ENCODE results near the gene STAM.

Gene STAM

GRCh38 chr10:17734432-17735080 is 90.6 kb downstream of the STAM start:
- H3K4me3 ChIP-seq (ENCODE audit: low read length, poor library complexity, severe bottlenecking) = no peak overlapping the region
- H3K79me2 ChIP-seq (ENCODE audit: insufficient read depth, low read length) = no peaks in the 10 kb centered on the region
- H3K9me3 ChIP-seq (ENCODE audit: insufficient read depth, low read depth, low read length) = no peaks in the 10 kb centered on the region
- no peak overlapping the region for H2AFZ ChIP-seq (ENCODE audit: low read length)
- TF ChIP-seq, protein P1, sequence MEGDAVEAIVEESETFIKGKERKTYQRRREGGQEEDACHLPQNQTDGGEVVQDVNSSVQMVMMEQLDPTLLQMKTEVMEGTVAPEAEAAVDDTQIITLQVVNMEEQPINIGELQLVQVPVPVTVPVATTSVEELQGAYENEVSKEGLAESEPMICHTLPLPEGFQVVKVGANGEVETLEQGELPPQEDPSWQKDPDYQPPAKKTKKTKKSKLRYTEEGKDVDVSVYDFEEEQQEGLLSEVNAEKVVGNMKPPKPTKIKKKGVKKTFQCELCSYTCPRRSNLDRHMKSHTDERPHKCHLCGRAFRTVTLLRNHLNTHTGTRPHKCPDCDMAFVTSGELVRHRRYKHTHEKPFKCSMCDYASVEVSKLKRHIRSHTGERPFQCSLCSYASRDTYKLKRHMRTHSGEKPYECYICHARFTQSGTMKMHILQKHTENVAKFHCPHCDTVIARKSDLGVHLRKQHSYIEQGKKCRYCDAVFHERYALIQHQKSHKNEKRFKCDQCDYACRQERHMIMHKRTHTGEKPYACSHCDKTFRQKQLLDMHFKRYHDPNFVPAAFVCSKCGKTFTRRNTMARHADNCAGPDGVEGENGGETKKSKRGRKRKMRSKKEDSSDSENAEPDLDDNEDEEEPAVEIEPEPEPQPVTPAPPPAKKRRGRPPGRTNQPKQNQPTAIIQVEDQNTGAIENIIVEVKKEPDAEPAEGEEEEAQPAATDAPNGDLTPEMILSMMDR (conservative IDR thresholded peaks at IDR 0.05; ENCODE audit: low read length) = no peak
- TF ChIP-seq EZH2phosphoT487 (IDR thresholded peaks at IDR 0.05; ENCODE audit: borderline replicate concordance) = no peak
- no peak overlapping the region for H3K9ac ChIP-seq (ENCODE audit: low read depth, low read length, poor library complexity, severe bottlenecking)
- no peak overlapping the region for H3K4me2 ChIP-seq (ENCODE audit: low read depth, low read length, poor library complexity, severe bottlenecking)
- H3K9me2 ChIP-seq (replicated peaks; ENCODE audit: low read depth, low read length) = no peaks in the 10 kb centered on the region
- no peaks in the 10 kb centered on the region for H4K20me1 ChIP-seq (ENCODE audit: insufficient read depth, low read length, poor library complexity, severe bottlenecking)
- no peaks in the 10 kb centered on the region for H3F3A ChIP-seq (ENCODE audit: low read depth)
- H3K4me1 ChIP-seq (ENCODE audit: insufficient read depth, low read length, poor library complexity, severe bottlenecking) = no peaks in the 10 kb centered on the region
- H3K36me3 ChIP-seq (ENCODE audit: insufficient read depth, low read length) = no peaks in the 10 kb centered on the region
- H3K27me3 ChIP-seq (ENCODE audit: insufficient read depth, low read length, poor library complexity, severe bottlenecking) = no peaks in the 10 kb centered on the region

DNA sequence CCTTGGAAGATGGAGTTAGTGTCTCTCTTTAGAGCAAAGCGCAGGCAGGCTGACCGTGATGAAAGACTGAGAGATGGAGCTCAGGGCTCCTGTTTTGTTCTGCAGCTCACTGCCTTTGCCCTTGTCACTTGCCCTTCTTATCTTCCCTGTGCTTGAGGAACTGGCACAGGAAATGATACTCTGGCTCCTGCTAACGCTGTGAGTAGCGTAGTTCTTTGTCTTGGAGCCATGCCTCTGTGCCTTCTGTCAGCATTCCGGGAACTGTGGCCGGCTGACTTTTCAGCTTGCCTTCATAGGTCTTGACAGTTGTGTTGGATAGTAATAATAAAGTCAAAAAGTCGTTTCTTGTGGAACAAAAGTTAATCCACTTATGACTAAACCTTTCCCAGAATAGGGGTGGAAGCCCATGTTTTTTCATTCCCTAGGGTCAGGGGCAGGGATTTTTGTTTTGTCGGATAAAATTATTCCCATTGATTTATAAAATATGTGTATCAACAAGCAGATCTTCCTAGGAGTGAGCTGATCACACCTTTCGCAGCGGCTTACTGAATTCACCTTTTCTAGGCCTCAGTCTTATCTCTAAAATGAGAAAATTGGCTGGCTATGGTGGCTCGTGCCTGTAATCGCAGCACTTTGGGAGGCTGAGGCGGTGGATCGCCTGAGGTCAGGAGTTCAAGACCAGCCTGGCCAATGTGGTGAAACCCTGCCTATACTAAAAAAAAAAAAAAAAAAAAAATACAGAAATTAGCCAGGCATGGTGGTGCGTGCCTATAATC is 91.4 kb downstream of the STAM start:
- H3K27me3 ChIP-seq (ENCODE audit: insufficient read depth, low read length, poor library complexity, severe bottlenecking) = no peaks in the 10 kb centered on the region
- TF ChIP-seq, protein P1 (conservative IDR thresholded peaks at IDR 0.05; ENCODE audit: low read length) = no peak
- TF ChIP-seq EZH2phosphoT487 (IDR thresholded peaks at IDR 0.05; ENCODE audit: borderline replicate concordance) = no peak
- H2AFZ ChIP-seq (ENCODE audit: low read length) = no peak overlapping the region
- no peak overlapping the region for H3K9ac ChIP-seq (ENCODE audit: low read depth, low read length, poor library complexity, severe bottlenecking)
- H4K20me1 ChIP-seq (ENCODE audit: insufficient read depth, low read length, poor library complexity, severe bottlenecking) = no peaks in the 10 kb centered on the region
- H3K79me2 ChIP-seq (ENCODE audit: insufficient read depth, low read length) = no peaks in the 10 kb centered on the region
- no peak overlapping the region for H3K4me3 ChIP-seq (ENCODE audit: low read length, poor library complexity, severe bottlenecking)
- no peaks in the 10 kb centered on the region for H3K9me2 ChIP-seq (replicated peaks; ENCODE audit: low read depth, low read length)
- H3F3A ChIP-seq (ENCODE audit: low read depth) = no peaks in the 10 kb centered on the region
- H3K4me2 ChIP-seq (ENCODE audit: low read depth, low read length, poor library complexity, severe bottlenecking) = no peak overlapping the region
- H3K36me3 ChIP-seq (ENCODE audit: insufficient read depth, low read length) = no peaks in the 10 kb centered on the region
- H3K9me3 ChIP-seq (ENCODE audit: insufficient read depth, low read depth, low read length) = no peaks in the 10 kb centered on the region
- no peaks in the 10 kb centered on the region for H3K4me1 ChIP-seq (ENCODE audit: insufficient read depth, low read length, poor library complexity, severe bottlenecking)

- no peaks in the 10 kb centered on the region for H3F3A ChIP-seq (ENCODE audit: low read depth)
- H2AFZ ChIP-seq (ENCODE audit: low read length) = peak overlapping the region; percentile 46; the same call in 1 of the 2 replicates
- no peaks in the 10 kb centered on the region for H3K79me2 ChIP-seq (ENCODE audit: insufficient read depth, low read length)
- no peaks in the 10 kb centered on the region for H3K9me3 ChIP-seq (ENCODE audit: insufficient read depth, low read depth, low read length)
- no peaks in the 10 kb centered on the region for H3K4me1 ChIP-seq (ENCODE audit: insufficient read depth, low read length, poor library complexity, severe bottlenecking)
- H3K4me3 ChIP-seq (ENCODE audit: low read length, poor library complexity, severe bottlenecking) = no peak overlapping the region
- H4K20me1 ChIP-seq (ENCODE audit: insufficient read depth, low read length, poor library complexity, severe bottlenecking) = no peaks in the 10 kb centered on the region
- no peak overlapping the region for H3K9ac ChIP-seq (ENCODE audit: low read depth, low read length, poor library complexity, severe bottlenecking)
- no peaks in the 10 kb centered on the region for H3K36me3 ChIP-seq (ENCODE audit: insufficient read depth, low read length)
- TF ChIP-seq EZH2phosphoT487 (IDR thresholded peaks at IDR 0.05; ENCODE audit: borderline replicate concordance) = no peak
- TF ChIP-seq, protein P1 (conservative IDR thresholded peaks at IDR 0.05; ENCODE audit: low read length) = peak; percentile 44
- no peak overlapping the region for H3K4me2 ChIP-seq (ENCODE audit: low read depth, low read length, poor library complexity, severe bottlenecking)
- no peaks in the 10 kb centered on the region for H3K9me2 ChIP-seq (replicated peaks; ENCODE audit: low read depth, low read length)
- no peaks in the 10 kb centered on the region for H3K27me3 ChIP-seq (ENCODE audit: insufficient read depth, low read length, poor library complexity, severe bottlenecking)
Measured at GRCh38 chr10:17736223-17736622, 92.3 kb downstream of the STAM start.

Measured in Loucy (cell line).